ENCODE results near the gene HOXA5. TPM values are rescaled to one million over a fixed set of nuclear protein-coding genes. Genes with fewer than 3 reads are reported as not detected.

HOXA5 gene
- total and polyA plus RNA-seq, 2 donors (not counting 3 experiments of a cell fraction or from before 2014, with no cell fraction given), result 18.6 to 18.8 TPM

DNA sequence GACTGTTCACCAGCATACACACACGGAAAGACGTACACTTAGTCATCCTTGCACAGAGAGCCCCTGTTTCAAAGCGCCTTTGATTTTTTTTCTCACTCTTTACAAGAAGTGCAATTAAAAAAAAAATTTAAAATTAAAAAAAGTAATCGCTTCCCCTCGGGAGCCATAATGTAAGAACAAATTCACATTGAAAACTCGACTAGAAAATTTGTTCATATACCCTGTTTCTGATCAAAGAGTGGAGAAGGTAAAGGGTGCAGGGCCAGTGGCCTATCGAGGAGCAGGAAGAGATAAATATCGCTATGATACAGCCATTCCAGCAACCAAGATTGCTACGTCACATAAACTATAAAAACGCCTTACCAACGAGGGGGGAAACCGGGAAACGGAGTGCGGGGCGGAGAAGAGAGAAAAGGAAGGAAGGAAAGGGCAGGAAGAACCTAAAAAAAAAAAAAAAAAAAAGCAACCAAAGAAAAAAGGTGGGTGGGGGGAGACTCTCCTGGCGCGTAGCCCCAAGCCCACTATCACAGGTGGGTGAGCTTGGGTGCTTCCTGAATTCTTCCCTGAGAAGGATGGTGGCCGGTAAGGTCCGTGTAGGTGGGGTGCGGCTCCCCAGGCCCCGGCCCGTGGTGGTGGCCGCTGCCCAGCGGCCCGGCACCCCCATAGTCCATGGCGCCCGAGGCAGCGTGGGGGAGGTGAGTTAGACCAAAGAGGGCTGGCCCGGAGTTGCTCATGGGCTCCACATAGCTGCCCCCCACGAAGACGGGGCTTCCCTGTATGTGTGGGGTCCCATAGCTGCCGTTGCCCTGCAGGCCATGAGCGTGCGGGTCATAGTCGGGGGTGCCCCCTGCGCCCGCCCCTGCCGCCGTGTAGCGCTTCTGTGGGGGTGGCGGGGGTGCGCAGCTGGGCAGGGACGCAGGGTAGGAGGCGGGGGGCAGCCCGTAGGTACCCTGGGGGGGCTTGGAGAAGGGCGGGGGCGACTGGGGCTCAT lies 35.8 kb downstream of the HOXA5 start:
- no peaks in the 10 kb centered on the region for H3K27me3 ChIP-seq (ENCODE audit: control insufficient read depth in 2 of 2, insufficient read depth in 2 of 2, low read length in 2 of 2)
- peak overlapping the region; percentile 69 for H3K9ac ChIP-seq (replicated peaks; ENCODE audit: extremely low read depth, insufficient read depth, low read length)
- peaks cover 77% of the 10 kb centered on the region for H3K79me2 ChIP-seq (ENCODE audit: control insufficient read depth, insufficient read depth, low read length)
- peak; percentile 4 for TF ChIP-seq POLR2A (IDR thresholded peaks at IDR 0.05; ENCODE audit: low read depth, low read length)
- no peak for TF ChIP-seq MYC (IDR thresholded peaks at IDR 0.05; ENCODE audit: low read depth, low read length)
- TF ChIP-seq JUN (IDR thresholded peaks at IDR 0.05; ENCODE audit: borderline replicate concordance, insufficient read depth, insufficient read length, low read depth), result no peak
- peak; percentile 86 for TF ChIP-seq GATA2 (IDR thresholded peaks at IDR 0.05; ENCODE audit: insufficient read depth, insufficient read length, low read depth, low read length)
- TF ChIP-seq MAX (IDR thresholded peaks at IDR 0.05; ENCODE audit: insufficient read depth, insufficient read length), result no peak
- TF ChIP-seq POLR2AphosphoS5 (IDR thresholded peaks at IDR 0.05; ENCODE audit: insufficient read depth, low read depth, low read length), result no peak
- peak; percentile 36 for TF ChIP-seq FOS (IDR thresholded peaks at IDR 0.05; ENCODE audit: borderline replicate concordance, insufficient read depth, low read length)
- TF ChIP-seq CTCF (IDR thresholded peaks at IDR 0.05; ENCODE audit: extremely low read depth in 1 of 2, insufficient read depth in 1 of 2, low read depth in 1 of 2, low read length in 2 of 2), result no peak
- TF ChIP-seq EZH2 (IDR thresholded peaks at IDR 0.05; ENCODE audit: borderline replicate concordance, low read depth, low read length, severe bottlenecking), result no peak
- no peaks in the 10 kb centered on the region for H4K20me1 ChIP-seq (replicated peaks; ENCODE audit: control insufficient read depth, extremely low read depth, insufficient read depth, low read length)
- DNase-seq (ENCODE audit: low read depth, low spot score) (peak; percentile 66), FAIRE-seq (peak; percentile 49)
- ChIA-PET POLR2A (interaction anchor here (1.4 kb wide), 1 partner anchor 13 kb away, joined by 3 read pairs; no protein-coding TSS in a partner anchor), CTCF (interaction anchor here (1.4 to 5.4 kb wide), 7 partner anchors 9 to 253 kb away, joined by 4 to 70 read pairs (median 12); partner anchors contain the start of genes HOXA1 and HOXA4)
- BruUV-seq (replicated peaks), result no TSS peak
- H3K4me1 ChIP-seq (ENCODE audit: control insufficient read depth, extremely low read depth, insufficient read depth, low read length), result peaks cover 96% of the 10 kb centered on the region
- H3K36me3 ChIP-seq (ENCODE audit: control insufficient read depth in 2 of 2, extremely low read depth in 1 of 2, insufficient read depth in 2 of 2, low read length in 2 of 2), result peaks cover 0 to 5% of the 10 kb centered on the region in 2 experiments
- no peaks in the 10 kb centered on the region for H3K9me3 ChIP-seq (replicated peaks; ENCODE audit: control insufficient read depth, insufficient read depth, low read length)
- H3K9me1 ChIP-seq (replicated peaks; ENCODE audit: control insufficient read depth, extremely low read depth, insufficient read depth, low read length), result no peaks in the 10 kb centered on the region
- peak overlapping the region; percentile 73 for H3K4me2 ChIP-seq (ENCODE audit: insufficient read depth, low read length)
- H3K4me3 ChIP-seq (replicated peaks in 1 of 3; ENCODE audit: insufficient read depth in 1 of 3, low read depth in 1 of 3, low read length in 3 of 3), result peak overlapping the region in 2 of 3 experiments; percentile 13 to 32
- H3K27ac ChIP-seq (ENCODE audit: insufficient read depth, low read depth, low read length), result peak overlapping the region; percentile 88
- dilution Hi-C loops (cut with MboI; ENCODE audit: extremely low pct_ligation_motif_present, low sequenced_read_pairs), result no loop called here
- H2AFZ ChIP-seq (ENCODE audit: low read depth, low read length), result no peak overlapping the region
- intact Hi-C loops (cut with micrococcal nuclease), result loop anchor here (5.0 kb wide), 1 partner anchor 905 kb away; the partner anchor contains the start of genes CBX3 and HNRNPA2B1
